WERI-Rb-1 (cell line): Measurements from ENCODE around the gene ALDH8A1.

ENCODE experiments used
- DNase-seq: peaks from one replicate; pipeline ENCODE4 v3.0.0-alpha.2; 2020
- H3K27ac ChIP-seq: fragments of 250-450 bp; sonication (Bioruptor Pico); 2 replicates; pipeline ENCODE4 v1.5.1; 2020; ENCODE audit warnings: mild to moderate bottlenecking, moderate library complexity
- H3K27me3 ChIP-seq: fragments of 250-450 bp; sonication (Bioruptor Pico); 2 replicates; pipeline ENCODE4 v1.5.1; 2021; ENCODE audit warnings: mild to moderate bottlenecking, low read depth, moderate library complexity; ENCODE audit not compliant: insufficient read depth, severe bottlenecking
- H3K36me3 ChIP-seq: fragments of 250-450 bp; sonication (Bioruptor Pico); 2 replicates; pipeline ENCODE4 v1.5.1; 2020; ENCODE audit warnings: mild to moderate bottlenecking, moderate library complexity
- H3K4me3 ChIP-seq: 2 replicates; pipeline ENCODE4 v1.5.1; 2011; ENCODE audit warnings: low read depth, mild to moderate bottlenecking, control low read depth, low read length
- H3K9me3 ChIP-seq: fragments of 250-450 bp; sonication (Bioruptor Pico); 2 replicates; pipeline ENCODE4 v1.5.1; 2021; ENCODE audit warnings: mild to moderate bottlenecking, moderate library complexity; ENCODE audit not compliant: severe bottlenecking
- CTCF ChIP-seq: IDR thresholded peaks from 2 replicates; pipeline ENCODE4 v1.5.1; 2011; ENCODE audit warnings: low read depth, mild to moderate bottlenecking, control low read depth, inconsistent platforms, low read length

Gene ALDH8A1

GRCh38 chr6:134937426-134937825 lies 12.5 kb downstream of the ALDH8A1 start:
- no peak for TF ChIP-seq CTCF
- H3K9me3 ChIP-seq: no peaks in the 10 kb centered on the region
- DNase-seq: no peak
- no peaks in the 10 kb centered on the region for H3K36me3 ChIP-seq
- H3K27ac ChIP-seq: no peak overlapping the region
- H3K27me3 ChIP-seq: no peaks in the 10 kb centered on the region
- no peak overlapping the region for H3K4me3 ChIP-seq

- Histone ChIP-seq H3K27me3 (no peaks in the 10 kb centered on the region), H3K4me3 (no peak overlapping the region), H3K9me3 (no peaks in the 10 kb centered on the region), H3K27ac (no peak overlapping the region), H3K36me3 (no peaks in the 10 kb centered on the region)
- no peak for DNase-seq
- TF ChIP-seq CTCF: no peak
Observed at GRCh38 chr6:134936931-134937330, 13.0 kb downstream of the ALDH8A1 start.

- Histone ChIP-seq H3K27me3 (no peaks in the 10 kb centered on the region), H3K36me3 (no peaks in the 10 kb centered on the region), H3K4me3 (no peak overlapping the region), H3K27ac (no peak overlapping the region), H3K9me3 (no peaks in the 10 kb centered on the region)
- no peak for TF ChIP-seq CTCF
- no peak for DNase-seq
Observed at GRCh38 chr6:134936476-134936875, 13.4 kb downstream of the ALDH8A1 start.

GRCh38 chr6:134934793-134935485 lies 15.0 kb downstream of the ALDH8A1 start:
- no peak overlapping the region for H3K4me3 ChIP-seq
- no peak for TF ChIP-seq CTCF
- no peaks in the 10 kb centered on the region for H3K27me3 ChIP-seq
- H3K27ac ChIP-seq: no peak overlapping the region
- no peak for DNase-seq
- H3K9me3 ChIP-seq: no peaks in the 10 kb centered on the region
- H3K36me3 ChIP-seq: no peaks in the 10 kb centered on the region

GRCh38 chr6:134932535-134933470 lies 17.1 kb downstream of the ALDH8A1 start:
- TF ChIP-seq CTCF: no peak

More at GRCh38 chr6:134932535-134933470, 17.1 kb downstream of the ALDH8A1 start:
- no peak overlapping the region for H3K4me3 ChIP-seq
- no peaks in the 10 kb centered on the region for H3K36me3 ChIP-seq
- no peaks in the 10 kb centered on the region for H3K27me3 ChIP-seq
- no peaks in the 10 kb centered on the region for H3K9me3 ChIP-seq
- no peak for DNase-seq
- H3K27ac ChIP-seq: no peak overlapping the region
